B cell (primary cell): ENCODE measurements around the gene RCVRN. TPM values are rescaled to one million over a fixed set of nuclear protein-coding genes. Genes with fewer than 3 reads are reported as not detected.

Experiments
- ATAC-seq: fragments of 200-7000 bp; cut with Tn5 transposase; one replicate; pipeline ENCODE4 v1.10.0; 2021; ENCODE audit warnings: low read depth, mild to moderate bottlenecking, moderate number of reproducible peaks, moderate library complexity
- CTCF ChIA-PET: fragments of 350-600 bp; sonication (Branson Sonifier 250); formaldehyde crosslinking; loops from one replicate; lab custom pipeline; 2021; ENCODE audit warnings: antibody characterized with exemption, inconsistent platforms; lab: Charles Lee
- POLR2A ChIA-PET: fragments of 350-600 bp; sonication (Branson Sonifier 250); formaldehyde crosslinking; loops from one replicate; lab custom pipeline; 2021; ENCODE audit warnings: antibody characterized with exemption; lab: Charles Lee
- DNase-seq: peaks from one replicate; pipeline ENCODE4 v3.0.0; 2013
- H2AFZ ChIP-seq: 2 replicates; pipeline ENCODE4 v1.6.1; 2012; ENCODE audit warnings: mild to moderate bottlenecking, low read depth, low read length; ENCODE audit not compliant: insufficient read depth, poor library complexity, severe bottlenecking
- H3K27ac ChIP-seq, 2 donors: 1 replicate in 1 of 2; 2 replicates in 1 of 2; pipeline ENCODE4 v1.5.1; 2012 to 2013; ENCODE audit warnings: low read length in 2 of 2, mild to moderate bottlenecking in 2 of 2, moderate library complexity in 1 of 2
- H3K27me3 ChIP-seq, 4 experiments: fragments of 200-600 bp in 1 of 4; sonication (generic) in 1 of 4; replicated peaks in 1 of 4; 1 replicate in 2 of 4; 2 replicates in 2 of 4; pipeline versions ENCODE4 v1.6.1 to v1.7.0; 2013 to 2016; ENCODE audit warnings: low read length in 3 of 4, mild to moderate bottlenecking in 2 of 4, mixed read lengths in 1 of 4, moderate library complexity in 1 of 4; ENCODE audit not compliant: insufficient read depth in 4 of 4, control insufficient read depth in 3 of 4; ENCODE audit errors: control extremely low read depth in 1 of 4
- H3K36me3 ChIP-seq, 2 experiments: replicated peaks in 1 of 2; 1 replicate in 1 of 2; 2 replicates in 1 of 2; pipeline versions ENCODE4 v1.6.1 to v1.7.1; 2013; ENCODE audit warnings: low read length in 1 of 2; ENCODE audit not compliant: insufficient read depth in 2 of 2, control insufficient read depth in 1 of 2; ENCODE audit errors: control extremely low read depth in 1 of 2, extremely low read depth in 1 of 2
- H3K4me1 ChIP-seq, 2 donors: fragments of 200-600 bp in 1 of 2; sonication (generic) in 1 of 2; 1 replicate in 1 of 2; 2 replicates in 1 of 2; pipeline versions ENCODE4 v1.5.1 to v1.6.1; 2013 to 2017; ENCODE audit warnings: low read length in 2 of 2; ENCODE audit not compliant: control insufficient read depth in 2 of 2, insufficient read depth in 2 of 2
- H3K4me2 ChIP-seq: replicated peaks from 2 replicates; pipeline ENCODE3; 2012; ENCODE audit warnings: mild to moderate bottlenecking, low read depth, low read length; ENCODE audit not compliant: poor library complexity, severe bottlenecking
- H3K4me3 ChIP-seq, 5 experiments: fragments of 200-600 bp in 1 of 5; sonication (generic) in 1 of 5; 1 replicate in 3 of 5; 2 replicates in 2 of 5; pipeline versions ENCODE4 v1.5.1 to v1.7.0; 2011 to 2016; ENCODE audit warnings: low read length in 4 of 5, mild to moderate bottlenecking in 4 of 5, low read depth in 2 of 5, control low read depth in 1 of 5, moderate library complexity in 1 of 5; ENCODE audit not compliant: insufficient read depth in 1 of 5; ENCODE audit errors: control extremely low read depth in 1 of 5, extremely low read depth in 1 of 5
- H3K79me2 ChIP-seq: fragments of 200-600 bp; sonication (generic); one replicate; pipeline ENCODE4 v1.6.0; 2016; ENCODE audit warnings: low read length; ENCODE audit not compliant: control insufficient read depth, insufficient read depth
- H3K9ac ChIP-seq: fragments of 200-600 bp; sonication (generic); 2 replicates; pipeline ENCODE4 v1.6.1; 2017; ENCODE audit warnings: mild to moderate bottlenecking, low read length, moderate library complexity
- H3K9me3 ChIP-seq, 3 donors: one replicate each; pipeline versions ENCODE4 v1.6.1 to v1.7.1; 2013; ENCODE audit warnings: low read length in 2 of 3; ENCODE audit not compliant: control insufficient read depth in 2 of 3, insufficient read depth in 1 of 3; ENCODE audit errors: control extremely low read depth in 1 of 3
- H4K20me1 ChIP-seq: 2 replicates; pipeline ENCODE4 v1.6.0; 2012; ENCODE audit warnings: mild to moderate bottlenecking, low read length; ENCODE audit not compliant: insufficient read depth, control insufficient read depth, poor library complexity, severe bottlenecking
- H3K27ac Mint-ChIP-seq: one replicate; pipeline ENCODE4 v1.8.0; 2021; ENCODE audit warnings: mixed read lengths
- H3K27me3 Mint-ChIP-seq: one replicate; pipeline ENCODE4 v1.8.0; 2021; ENCODE audit warnings: mixed read lengths
- H3K4me1 Mint-ChIP-seq: one replicate; pipeline ENCODE4 v1.8.0; 2021; ENCODE audit warnings: mixed read lengths
- H3K4me3 Mint-ChIP-seq: one replicate; pipeline ENCODE4 v1.8.0; 2021; ENCODE audit warnings: mixed read lengths
- H3K9me3 Mint-ChIP-seq: one replicate; pipeline ENCODE4 v1.8.0; 2022; ENCODE audit warnings: mixed read lengths; ENCODE audit not compliant: insufficient read depth
- CTCF ChIP-seq: fragments of 200-600 bp; IDR thresholded peaks from one replicate; pipeline ENCODE4 v1.8.0; 2022; ENCODE audit warnings: antibody characterized with exemption, mild to moderate bottlenecking
- EZH2 ChIP-seq: IDR thresholded peaks from 2 replicates; pipeline ENCODE4 v1.6.1; 2012; ENCODE audit warnings: borderline replicate concordance, low read depth, mild to moderate bottlenecking, moderate library complexity, low read length; ENCODE audit not compliant: insufficient read depth, poor library complexity, severe bottlenecking
- WGBS: methylation state at CpG from one replicate; pipeline ENCODE4 v1.1.5; 2013; ENCODE audit warnings: missing lambda C conversion rate; ENCODE audit not compliant: insufficient coverage; 5-methylcytosine and 5-hydroxymethylcytosine counted together
- intact Hi-C: fragments of 100-400 bp; cut with micrococcal nuclease; formaldehyde crosslinking; loops from one replicate; pipeline ENCODE4 v1.10.0; 2022
- polyA plus RNA-seq: library from polyadenylated mRNA; depleted of rRNA; stranded (reverse); fragments of >200 nt; gene quantifications from 2 replicates; pipeline ENCODE4 v1.2.3, GENCODE V29; 2012
- total RNA-seq, 2 donors: library from RNA; stranded (reverse); fragments of 120-200 nt in 1 of 2; gene quantifications; 1 replicate in 1 of 2; 2 replicates in 1 of 2; pipeline versions ENCODE4 v1.2.3 to v1.2.4, GENCODE V29; 2013 to 2022

RCVRN gene
- total and polyA plus RNA-seq, 2 donors (not counting 1 experiment from before 2014, with no cell fraction given) = 0.16 TPM; not detected in 1

GRCh38 chr17:9904277-9905077 lies 594 bp downstream of the RCVRN start:
- peaks cover 10% of the 10 kb centered on the region for H3K27me3 Mint-ChIP-seq
- Histone ChIP-seq H3K27me3 (no peaks in the 10 kb centered on the region), H3K27ac (no peak overlapping the region), H4K20me1 (no peaks in the 10 kb centered on the region), H3K4me1 (no peaks in the 10 kb centered on the region), H3K4me2 (no peak overlapping the region), H3K4me3 (no peak overlapping the region), H3K79me2 (no peaks in the 10 kb centered on the region), H3K36me3 (no peaks in the 10 kb centered on the region), H3K9ac (no peak overlapping the region), H3K9me3 (no peaks in the 10 kb centered on the region), H2AFZ (no peak overlapping the region)
- DNase-seq (no peak), ATAC-seq (no peak)
- intact Hi-C loops = no loop called here
- H3K4me3 Mint-ChIP-seq = no peak overlapping the region
- ChIA-PET CTCF (interaction anchor here (1.4 kb wide), 1 partner anchor 20 kb away, joined by 5 read pairs; no protein-coding TSS in a partner anchor), POLR2A (no interaction called here)
- WGBS = 97% methylated on average over 34 of the region's 35 CpGs
- H3K27ac Mint-ChIP-seq = no peak overlapping the region
- no peak for TF ChIP-seq CTCF
- no peak for TF ChIP-seq EZH2
- H3K4me1 Mint-ChIP-seq = no peaks in the 10 kb centered on the region
- no peaks in the 10 kb centered on the region for H3K9me3 Mint-ChIP-seq

GRCh38 chr17:9902120-9902519 lies 3.0 kb downstream of the RCVRN start:
- Mint-ChIP-seq H3K27ac (no peak overlapping the region), H3K4me3 (no peak overlapping the region), H3K9me3 (no peaks in the 10 kb centered on the region), H3K4me1 (no peaks in the 10 kb centered on the region), H3K27me3 (peaks cover 19% of the 10 kb centered on the region)
- Histone ChIP-seq H3K9ac (no peak overlapping the region), H3K4me3 (no peak overlapping the region), H4K20me1 (no peaks in the 10 kb centered on the region), H3K4me2 (no peak overlapping the region), H3K4me1 (no peaks in the 10 kb centered on the region), H3K79me2 (no peaks in the 10 kb centered on the region), H2AFZ (no peak overlapping the region), H3K27ac (no peak overlapping the region), H3K27me3 (no peaks in the 10 kb centered on the region), H3K9me3 (no peaks in the 10 kb centered on the region), H3K36me3 (no peaks in the 10 kb centered on the region)
- ATAC-seq = no peak
- intact Hi-C loops = no loop called here
- POLR2A ChIA-PET = no interaction called here
- TF ChIP-seq CTCF = no peak
- no peak for DNase-seq
- 28% methylated on average over 2 of the region's 2 CpGs for WGBS
- CTCF ChIA-PET = interaction anchor here (0.6 kb wide), 1 partner anchor 325 kb away, joined by 3 read pairs; no protein-coding TSS in a partner anchor
